MM.1S (cell line): ENCODE data around the gene KIRREL3.

ENCODE experiments used
- CTCF ChIP-seq: fragments of 300-600 bp; sonication (generic); IDR thresholded peaks from 2 replicates; pipeline ENCODE4 v1.5.1; 2016; ENCODE audit warnings: antibody characterized with exemption, low read length, mixed read lengths
- EZH2 ChIP-seq: fragments of 300-600 bp; sonication (generic); optimal IDR thresholded peaks from 2 replicates; pipeline ENCODE3; 2017; ENCODE audit warnings: low read depth, mild to moderate bottlenecking, antibody characterized with exemption, low read length, mixed read lengths
- EZH2phosphoT487 ChIP-seq: fragments of 300-600 bp; sonication (generic); IDR thresholded peaks from 2 replicates; pipeline ENCODE4 v1.6.1; 2018; ENCODE audit warnings: antibody characterized with exemption, low read length

GRCh38 chr11:126488591-126489370 is 511.8 kb downstream of the KIRREL3 start:
- TF ChIP-seq CTCF (no peak), EZH2 (no peak), EZH2phosphoT487 (no peak)
